T-helper 9 cell (primary cell): Measurements from ENCODE around the gene SLC22A15.
A peak's percentile ranks its signal among the peaks of the same experiment; 100 is the strongest.
"Not testable (repeated sequence)": the region's sequence is repeated elsewhere in the genome, so short reads cannot be mapped to it uniquely, and the experiment has no call there.

ENCODE experiments used
- DNase-seq: peaks from one replicate; pipeline ENCODE4 v3.0.0-alpha.2; 2020

SLC22A15 gene

DNA sequence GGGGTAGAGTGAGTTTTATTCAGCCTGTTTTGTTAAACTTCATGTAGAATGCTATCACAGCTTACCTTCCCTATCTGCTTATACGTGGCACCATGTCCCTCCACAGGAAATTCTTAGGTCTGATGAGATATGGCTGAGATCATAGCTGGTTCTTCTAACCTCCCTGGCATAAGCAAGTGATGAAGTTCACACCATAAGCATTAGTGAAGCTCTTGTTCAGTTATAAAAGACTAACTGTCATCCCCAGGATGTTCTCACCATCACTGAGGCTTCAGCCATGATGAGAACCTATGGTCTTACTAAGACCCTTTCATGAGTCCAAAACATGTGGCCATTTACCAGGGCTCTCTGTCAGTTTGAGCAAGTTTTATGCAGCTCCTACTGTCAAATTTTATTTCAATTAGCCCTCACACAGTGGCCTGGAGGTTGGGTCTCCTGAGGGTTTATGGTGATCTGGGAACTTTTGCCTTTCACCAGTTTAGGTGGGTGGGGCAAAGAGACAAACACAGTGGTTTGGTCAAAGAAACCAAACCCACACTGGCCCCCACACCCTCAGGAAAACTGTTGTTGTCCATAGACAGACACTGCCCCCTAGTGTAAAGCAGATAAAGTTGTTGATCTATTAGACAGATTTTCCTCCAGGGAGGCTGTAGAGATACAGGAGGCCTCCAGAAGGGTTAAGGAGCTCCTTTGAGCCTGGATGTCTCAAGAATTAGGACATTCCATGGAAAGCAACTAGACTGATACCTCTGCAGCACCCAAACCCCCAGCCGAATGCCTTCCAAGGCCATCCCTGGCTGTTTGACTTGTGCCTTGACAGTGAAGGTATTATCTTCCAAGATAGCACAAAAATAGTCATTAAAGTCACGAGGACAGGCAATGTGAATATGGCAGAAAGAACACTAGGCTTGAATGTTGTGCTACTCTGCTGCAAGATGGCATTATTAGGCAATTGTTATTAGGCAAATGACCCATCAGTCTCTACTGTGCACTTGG lies 5.0 kb downstream of the SLC22A15 start:
- DNase-seq, result no peak

DNA sequence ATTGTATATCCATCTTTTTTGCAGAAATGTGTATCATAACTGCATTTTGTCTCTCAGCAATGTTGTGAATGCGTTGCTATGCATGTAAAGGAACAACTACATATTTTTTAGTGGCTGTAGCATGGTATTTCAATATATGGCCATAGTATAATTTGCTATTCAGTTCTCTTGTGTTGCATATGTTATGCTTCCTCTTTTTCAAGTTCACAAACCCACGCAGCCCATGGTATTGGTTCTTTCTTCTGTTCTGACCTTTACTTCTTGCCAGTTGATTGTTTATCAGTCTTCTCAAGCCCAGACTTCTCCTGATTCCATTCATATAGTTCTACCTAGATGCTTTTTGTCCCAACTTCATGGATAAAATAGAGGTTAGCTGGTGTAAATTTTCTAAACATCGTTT lies 6.1 kb downstream of the SLC22A15 start:
- DNase-seq, result no peak

DNA sequence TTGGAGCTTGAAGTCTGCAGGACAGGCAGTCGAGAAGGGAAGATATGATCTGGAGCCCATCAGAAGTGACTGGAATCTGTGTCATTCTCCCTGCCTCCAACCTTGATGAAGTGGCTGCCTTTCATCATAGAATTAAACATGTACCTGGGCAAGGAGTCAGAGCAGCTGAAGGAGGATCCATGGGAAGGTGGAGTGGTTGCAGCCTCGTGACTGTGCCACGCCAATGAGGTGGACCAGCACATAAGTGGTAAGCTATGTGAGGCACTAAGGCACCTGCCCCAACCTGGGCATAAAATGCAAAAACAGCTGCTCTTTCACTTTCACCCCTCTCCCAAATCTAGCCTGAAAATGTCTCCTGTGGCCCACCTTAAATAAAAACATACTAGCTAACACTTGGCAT lies 7.3 kb downstream of the SLC22A15 start:
- no peak for DNase-seq

DNA sequence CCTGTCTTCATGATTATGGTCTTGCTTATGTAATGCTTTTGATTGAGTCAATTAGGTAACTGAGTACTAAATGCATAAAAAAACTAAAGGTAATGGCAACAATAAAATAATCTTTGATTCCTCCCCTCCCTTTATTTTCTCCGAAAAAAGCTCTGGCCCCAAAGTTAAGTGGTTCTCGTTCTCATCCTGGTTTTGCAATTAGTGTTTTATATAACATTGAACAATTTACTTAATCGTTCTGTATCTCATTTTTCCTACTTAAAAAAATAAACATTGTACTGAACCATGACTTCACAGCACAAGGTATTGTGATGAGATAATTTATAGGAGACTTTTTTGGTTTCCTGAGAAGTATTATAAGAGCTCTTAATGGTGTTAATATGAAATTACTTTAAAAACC lies 11.3 kb downstream of the SLC22A15 start:
- no peak for DNase-seq

DNA sequence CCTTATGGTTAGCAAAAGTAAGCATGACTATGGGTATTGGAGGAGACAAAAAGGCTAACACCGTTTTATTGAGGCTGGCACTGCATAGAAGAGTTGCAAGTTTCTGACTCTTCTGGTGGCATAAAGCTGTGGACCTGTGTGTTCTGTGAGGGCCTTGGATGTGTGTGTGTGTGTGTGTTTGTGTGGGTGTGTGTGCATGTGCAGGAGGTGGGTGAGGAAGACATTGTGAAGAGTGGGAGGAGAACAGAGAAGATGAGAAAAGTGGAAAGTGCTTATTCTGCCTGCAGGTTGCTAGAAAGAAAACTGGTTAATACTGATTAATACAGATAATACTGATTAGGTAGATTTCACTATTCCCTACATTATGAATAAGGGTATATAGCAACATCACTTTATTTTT lies 12.6 kb downstream of the SLC22A15 start:
- DNase-seq, result no peak

DNA sequence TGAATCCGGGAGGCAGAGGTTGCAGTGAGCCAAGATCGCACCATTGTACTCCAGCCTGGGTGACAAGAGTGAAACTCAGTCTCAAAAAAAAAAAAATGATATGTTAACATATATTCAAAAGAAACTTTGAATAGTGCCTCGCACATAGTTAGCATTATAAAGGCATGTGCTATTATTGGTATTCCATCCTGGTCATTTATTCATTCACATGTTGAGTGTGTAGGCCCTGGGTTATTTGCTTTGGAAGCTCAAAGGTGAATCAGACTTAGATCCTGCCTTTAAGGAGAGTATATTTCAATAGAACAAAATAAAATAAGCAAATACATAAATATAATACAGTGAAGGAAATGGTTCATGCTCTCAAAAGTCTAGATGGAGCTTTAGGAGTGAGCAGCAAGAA lies 13.4 kb downstream of the SLC22A15 start:
- DNase-seq, result no peak

DNA sequence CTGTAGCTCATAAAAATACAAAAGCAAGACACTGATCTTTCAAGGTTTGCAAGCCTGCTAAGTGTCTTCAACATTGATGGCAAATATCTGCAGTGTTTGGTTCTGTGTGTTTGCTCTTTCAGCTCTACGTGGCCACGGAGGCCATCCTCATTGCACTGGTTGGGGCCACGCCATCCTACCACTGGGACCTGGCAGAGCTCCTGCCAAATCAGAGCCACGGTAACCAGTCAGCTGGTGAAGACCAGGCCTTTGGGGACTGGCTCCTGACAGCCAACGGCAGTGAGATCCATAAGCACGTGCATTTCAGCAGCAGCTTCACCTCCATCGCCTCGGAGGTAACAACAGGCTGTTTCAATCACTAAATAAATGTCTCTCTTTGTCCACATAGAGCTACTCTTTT lies 15.6 kb downstream of the SLC22A15 start:
- no peak for DNase-seq

DNA sequence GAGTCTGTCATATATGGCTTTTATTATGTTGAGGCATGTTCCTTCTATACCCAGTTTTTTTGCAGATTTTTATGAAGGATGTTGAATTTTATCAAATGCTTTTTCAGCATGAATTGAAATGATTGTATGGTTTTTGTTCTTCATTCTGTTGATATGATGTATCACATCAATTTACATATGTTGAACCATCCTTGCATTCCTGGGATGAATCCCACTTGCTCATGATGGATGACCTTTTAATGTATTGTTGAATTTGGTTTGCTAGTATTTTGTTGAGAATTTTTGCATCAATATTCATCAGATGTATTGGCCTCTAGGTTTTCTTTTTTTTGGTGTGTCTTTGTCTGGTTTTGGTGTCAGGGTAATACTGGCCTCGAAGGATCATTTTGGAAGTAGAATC lies 21.6 kb downstream of the SLC22A15 start:
- DNase-seq, result not testable (repeated sequence)

DNA sequence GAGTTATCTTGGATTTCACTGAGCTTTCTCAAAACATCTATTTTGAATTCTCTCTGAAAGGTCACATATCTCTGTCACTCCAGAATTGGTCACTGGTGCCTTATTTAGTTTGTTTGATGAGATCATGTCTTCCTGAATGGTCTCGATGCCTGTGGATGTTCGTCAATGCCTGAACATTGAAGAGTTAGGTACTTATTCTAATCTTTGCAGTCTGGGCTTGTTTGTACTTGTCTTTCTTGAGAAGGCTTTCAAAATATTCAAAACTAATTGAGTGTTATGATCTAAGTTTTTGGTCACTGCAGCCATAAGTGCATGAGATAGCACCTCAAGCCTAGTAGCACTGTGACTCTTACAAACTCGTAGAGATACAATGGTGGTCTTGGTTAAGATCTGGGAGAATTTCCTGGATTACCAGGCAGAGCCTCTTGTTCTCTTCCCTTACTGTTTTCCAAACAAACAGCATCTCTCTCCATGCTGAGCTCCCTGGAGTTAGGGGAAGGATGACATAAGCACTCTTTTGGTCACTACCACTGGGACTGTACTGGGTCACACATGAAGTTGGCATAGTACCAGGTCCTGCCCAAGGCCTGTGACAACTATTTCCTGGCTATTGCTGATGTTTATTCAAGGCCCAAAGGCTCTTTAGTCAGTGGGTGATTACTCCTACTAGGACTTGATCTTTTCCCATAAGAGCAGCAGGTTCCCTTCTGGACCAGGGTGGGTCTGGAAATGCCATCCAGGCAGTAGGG lies 25.6 kb downstream of the SLC22A15 start:
- DNase-seq, result no peak

DNA sequence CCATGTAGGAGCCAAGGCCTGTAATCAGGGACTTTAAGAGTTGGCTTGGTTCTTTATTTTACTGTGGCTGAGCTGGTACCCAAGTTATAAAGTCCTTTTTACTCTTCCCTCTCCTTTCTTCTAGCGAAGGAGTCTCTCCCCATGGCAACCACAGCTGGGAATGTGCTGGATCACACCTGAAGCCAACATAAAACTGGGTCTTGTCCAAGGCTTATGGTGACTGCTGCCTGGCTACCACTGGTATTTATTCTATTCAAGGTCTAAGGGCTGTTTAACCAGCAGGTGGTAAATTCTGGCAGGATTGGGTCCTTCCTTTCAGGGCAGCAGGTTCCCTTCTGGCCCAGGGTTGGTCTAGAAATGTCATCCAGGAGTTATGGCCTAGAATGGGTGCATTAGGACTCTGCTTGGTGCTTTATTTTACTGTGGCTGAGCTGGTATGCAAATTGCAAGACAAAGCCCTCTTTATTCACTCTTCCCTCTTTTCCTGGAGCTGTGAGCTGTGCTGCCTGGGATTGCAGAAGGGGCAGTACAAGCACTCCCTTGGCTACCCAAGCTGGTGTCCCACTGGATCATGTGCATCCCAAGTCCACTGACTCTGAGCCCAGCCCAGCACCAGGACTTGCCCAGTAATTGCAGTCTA lies 26.6 kb downstream of the SLC22A15 start:
- no peak for DNase-seq

DNA sequence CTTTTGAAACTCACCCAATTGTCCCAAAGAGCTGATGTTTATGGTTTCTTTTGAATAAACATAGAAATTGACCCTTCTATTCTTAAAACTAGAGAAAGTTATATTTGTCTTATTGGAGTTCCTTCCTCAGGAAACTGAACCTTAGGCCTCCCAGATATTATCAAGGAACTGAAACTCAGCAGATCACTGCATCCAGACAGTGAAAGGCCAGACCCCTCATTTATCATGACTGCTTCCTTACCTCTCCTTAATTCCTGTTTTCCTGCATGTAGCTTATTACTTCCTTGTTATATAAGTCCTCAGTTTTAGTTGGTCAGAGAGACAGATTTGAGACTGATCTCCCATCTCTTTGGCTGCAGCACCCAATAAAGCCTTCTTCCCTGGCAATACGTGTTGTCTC lies 27.5 kb downstream of the SLC22A15 start:
- DNase-seq, result no peak

DNA sequence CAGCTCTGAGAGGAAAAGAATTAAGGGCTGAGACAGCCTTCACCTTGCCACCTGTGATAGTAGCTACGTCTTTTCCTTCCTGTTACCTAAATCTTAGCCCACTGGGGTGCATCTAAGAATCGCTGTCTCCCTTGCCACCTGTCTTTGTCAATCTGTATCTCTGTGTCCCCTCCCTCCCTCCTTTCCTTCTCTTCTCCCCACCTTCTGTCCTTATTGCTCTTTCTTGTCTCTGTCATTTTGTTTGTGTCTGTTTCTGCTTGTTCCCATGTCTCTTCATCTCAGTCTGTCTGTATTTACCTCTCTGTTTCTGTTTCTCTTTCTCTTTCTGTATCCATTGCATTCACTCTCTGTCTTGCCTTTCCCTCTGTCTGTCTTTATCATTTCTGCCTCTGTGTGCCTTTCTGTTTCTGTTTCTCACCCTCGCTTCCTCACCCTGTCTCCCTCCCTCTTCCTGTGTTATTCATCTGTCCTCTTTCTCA lies 30.2 kb downstream of the SLC22A15 start:
- DNase-seq, result no peak

DNA sequence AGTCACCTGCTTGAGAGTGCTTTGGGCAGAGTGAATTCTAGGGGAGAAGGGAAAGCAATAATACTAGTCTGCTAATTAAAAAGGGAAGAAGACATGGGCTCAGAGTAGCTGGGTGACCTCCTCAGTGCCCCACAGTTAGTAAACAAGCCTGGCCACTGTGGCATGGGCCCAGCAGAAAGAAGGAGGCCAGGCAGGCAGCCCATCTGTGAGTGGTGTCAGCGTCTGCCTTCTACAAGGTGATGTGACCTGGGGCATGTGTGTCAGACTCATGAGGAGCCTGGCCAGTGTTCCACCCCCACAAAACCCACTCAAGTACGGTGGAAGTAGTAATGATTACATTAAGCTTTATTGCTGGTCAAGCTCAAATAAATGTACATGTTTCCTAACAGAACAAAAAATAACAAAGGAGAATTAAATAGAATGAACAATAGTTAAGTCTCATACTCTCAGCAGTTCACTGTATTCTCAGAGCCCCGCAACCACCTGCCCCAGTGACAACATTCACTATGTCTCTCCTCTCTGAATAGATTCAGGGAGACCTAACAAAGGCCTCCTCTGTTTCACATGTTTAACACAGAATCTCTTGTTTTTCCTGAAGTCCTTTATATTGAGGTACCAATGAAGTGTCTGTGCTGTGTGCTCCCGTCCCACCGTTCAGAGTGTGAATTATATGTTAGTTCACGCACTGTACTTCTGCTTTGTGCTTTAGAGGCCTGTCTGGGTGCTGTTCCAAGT lies 32.5 kb downstream of the SLC22A15 start:
- DNase-seq, result no peak

DNA sequence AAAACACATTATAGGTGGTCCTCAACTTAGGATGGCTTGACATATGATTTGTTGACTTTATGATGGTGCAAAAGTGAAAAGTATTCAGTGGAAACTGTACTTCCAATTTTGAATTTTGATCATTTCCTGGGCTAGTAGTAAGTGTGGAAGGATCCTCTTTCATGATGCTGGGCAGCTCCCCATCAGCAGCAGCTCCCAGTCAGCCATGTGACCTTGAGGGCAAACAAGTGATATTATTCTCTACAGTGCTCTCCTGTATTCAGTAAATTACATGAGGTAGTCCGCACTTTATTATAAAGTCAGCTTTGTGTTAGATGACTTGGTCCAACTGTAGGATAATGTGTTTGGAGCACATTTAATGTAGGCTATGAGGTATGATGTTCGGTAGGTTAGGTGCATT lies 36.4 kb downstream of the SLC22A15 start:
- no peak for DNase-seq

DNA sequence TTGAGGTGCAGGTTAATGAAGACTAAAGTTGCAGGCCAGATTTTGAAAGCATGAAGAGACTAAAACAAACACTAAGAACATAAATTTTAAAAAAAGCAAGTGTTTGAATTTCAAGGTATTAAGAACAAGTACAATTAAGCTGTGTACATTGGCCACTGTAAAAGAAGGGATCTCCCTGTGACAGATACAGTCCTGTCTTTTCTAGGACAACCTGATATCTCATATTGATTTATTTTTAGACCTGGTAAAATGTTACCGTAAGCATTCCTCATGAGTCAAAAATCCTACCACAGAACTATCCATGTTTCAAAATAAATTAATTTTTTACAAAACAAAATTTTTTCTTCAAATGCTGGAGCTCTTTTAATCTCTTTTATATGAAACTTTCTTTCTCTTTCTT lies 39.4 kb downstream of the SLC22A15 start:
- no peak for DNase-seq

DNA sequence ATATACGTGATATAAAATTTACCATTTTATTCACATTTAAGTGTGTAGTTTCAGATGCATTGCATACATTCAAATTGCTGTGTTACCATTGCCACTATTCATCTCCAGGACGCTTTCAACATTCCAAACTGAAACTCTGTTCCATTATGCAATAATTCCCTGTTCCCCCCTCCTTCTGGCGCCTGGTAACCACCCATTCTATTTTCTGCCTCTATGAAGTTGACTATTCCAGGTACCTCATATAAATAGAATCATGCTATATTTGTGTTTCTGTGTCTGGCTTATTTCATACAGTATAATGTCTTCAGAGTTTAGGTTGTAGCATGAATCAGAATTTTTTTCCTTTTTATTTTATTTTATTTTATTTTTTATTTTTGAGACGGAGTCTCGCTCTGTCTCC lies 41.7 kb downstream of the SLC22A15 start:
- DNase-seq, result no peak

DNA sequence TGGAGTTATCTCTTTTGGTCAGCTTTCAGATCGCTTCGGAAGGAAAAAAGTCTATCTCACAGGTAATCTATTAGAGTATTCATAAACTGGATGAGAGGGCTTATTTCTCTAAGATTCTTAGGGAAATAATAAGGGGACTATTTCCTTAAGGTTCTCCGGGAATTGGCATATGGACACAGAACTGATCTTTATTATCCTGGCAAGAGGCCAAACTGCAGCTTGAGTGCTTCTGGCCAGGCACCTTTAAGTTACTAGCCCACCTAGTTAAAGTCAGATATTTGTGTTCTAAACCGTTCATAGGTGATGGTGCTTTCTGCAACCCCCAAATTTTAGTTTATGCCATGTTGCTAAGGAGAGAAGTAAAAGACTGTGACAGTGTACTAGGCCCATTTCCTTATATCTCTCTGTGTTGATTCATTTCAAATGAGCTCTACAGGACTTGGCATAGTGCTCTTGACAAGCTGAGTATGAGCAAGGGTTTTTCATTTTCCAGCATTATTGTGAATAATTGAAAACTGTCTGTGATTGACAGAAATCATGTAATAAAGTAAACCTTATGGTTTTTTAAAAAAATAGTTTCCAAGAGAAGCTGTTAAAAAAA lies 43.4 kb downstream of the SLC22A15 start:
- DNase-seq, result no peak

DNA sequence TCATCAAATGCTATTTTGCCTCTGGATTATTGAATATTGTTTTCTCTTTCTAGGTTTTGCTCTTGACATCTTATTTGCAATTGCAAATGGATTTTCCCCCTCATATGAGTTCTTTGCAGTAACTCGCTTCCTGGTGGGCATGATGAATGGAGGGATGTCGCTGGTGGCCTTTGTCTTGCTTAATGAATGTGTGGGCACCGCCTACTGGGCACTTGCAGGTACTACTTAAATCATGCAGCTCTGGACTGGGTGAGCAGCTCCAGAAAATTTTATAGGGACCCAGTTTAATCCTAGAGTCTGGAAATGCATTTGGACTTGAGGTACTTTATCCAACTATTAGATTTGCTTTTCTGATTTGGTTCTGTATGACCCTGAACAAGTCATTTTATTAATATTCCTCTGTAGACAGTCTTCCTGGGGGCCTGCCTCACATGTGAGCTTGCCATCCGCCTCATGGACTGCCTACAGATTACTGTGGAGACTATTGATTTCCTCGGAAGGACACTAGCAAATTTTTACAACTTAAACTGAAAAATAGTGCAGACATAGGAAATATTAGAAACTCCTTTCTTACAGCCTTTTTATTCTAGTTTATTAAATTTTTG lies 44.5 kb downstream of the SLC22A15 start:
- DNase-seq, result peak; percentile 10

DNA sequence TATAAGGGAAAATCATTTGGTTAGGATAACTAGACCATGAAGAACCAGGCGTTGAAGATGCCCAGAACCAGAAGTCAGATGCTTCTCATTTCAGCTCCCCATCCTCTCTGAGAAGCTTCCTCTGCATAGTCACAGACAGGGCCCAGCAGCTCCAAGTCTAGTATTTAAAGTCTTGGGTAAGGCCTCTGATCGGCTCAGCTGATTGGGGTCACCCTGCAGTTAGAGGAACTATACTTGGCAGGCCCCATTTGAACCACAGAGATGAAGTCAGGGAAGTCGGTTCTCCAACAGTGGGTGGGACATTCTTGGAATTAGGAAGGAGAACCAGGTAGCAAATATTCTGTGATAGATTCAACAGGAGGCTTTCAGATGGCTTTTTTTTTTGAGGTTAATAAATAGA lies 48.3 kb downstream of the SLC22A15 start:
- DNase-seq, result no peak

DNA sequence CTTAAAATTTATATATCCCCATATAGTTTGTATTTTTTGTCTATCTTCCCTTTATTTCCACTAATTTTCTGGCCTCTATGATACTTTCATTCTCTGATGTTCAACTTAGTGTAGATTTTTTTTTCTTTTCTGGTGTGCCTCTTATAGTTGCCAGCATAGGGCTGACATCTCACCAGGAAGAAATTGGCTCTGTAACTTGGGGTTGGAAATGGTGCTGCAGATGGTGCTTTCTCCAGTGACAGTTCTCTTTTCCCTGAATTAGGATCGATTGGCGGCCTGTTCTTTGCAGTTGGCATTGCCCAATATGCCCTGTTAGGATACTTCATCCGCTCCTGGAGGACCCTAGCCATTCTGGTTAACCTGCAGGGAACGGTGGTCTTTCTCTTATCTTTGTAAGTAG lies 50.3 kb downstream of the SLC22A15 start:
- DNase-seq, result no peak

DNA sequence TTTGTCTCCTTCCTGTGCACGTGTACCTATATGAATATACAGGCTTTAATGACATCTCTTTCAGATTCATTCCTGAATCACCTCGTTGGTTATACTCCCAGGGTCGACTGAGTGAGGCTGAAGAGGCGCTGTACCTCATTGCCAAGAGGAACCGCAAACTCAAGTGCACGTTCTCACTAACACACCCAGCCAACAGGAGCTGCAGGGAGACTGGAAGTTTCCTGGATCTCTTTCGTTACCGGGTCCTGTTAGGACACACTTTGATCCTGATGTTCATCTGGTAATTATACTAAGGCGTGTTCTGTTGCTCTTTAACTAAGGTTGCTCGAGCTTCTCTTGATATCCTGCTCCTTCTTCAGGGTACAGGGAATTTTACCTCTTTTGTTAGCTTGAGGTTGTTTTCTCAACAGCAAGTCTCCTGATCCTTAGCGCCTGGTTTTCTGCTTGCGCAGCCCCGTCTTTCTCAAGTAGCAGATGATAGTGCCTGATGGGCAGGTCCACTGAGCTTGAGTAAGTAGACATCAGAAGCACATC lies 55.1 kb downstream of the SLC22A15 start:
- DNase-seq, result no peak

DNA sequence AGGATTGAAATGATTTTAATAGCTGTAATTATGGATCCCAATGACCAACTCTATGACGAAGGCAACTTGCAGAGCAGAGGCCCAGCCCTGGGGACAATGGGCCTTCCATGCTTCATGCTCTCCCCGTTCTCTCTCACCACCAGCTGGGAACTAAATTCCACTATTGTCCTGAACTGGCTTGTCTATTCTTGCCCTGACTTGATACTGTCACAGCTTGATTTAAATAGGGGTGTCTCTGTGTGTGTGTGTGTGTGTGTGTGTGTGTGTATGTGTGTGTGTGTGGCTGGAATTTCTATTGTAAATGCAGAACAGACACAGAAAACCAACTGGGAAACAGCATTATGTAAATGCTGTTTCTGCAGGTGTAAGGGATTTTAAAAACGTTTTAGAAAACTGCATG lies 57.0 kb downstream of the SLC22A15 start:
- DNase-seq, result no peak
